H9 (cell line): ENCODE data around the gene TIPARP. TPM values are rescaled to one million over a fixed set of nuclear protein-coding genes. Genes with fewer than 3 reads are reported as not detected.

Experiments
- DNase-seq: peaks from one replicate; pipeline ENCODE4 v3.0.0-alpha.2; 2017
- H2AFZ ChIP-seq: one replicate; pipeline ENCODE4 v1.6.1; 2013; ENCODE audit warnings: mild to moderate bottlenecking, low read length, control low read depth, moderate library complexity
- H2AK5ac ChIP-seq: 2 replicates; pipeline ENCODE4 v1.6.1; 2013; ENCODE audit warnings: low read length, control low read depth, mixed read lengths; ENCODE audit not compliant: insufficient read length
- H2BK120ac ChIP-seq: one replicate; pipeline ENCODE4 v1.6.1; 2013; ENCODE audit warnings: low read depth, mild to moderate bottlenecking, low read length, control low read depth, inconsistent platforms; ENCODE audit not compliant: poor library complexity, severe bottlenecking
- H2BK12ac ChIP-seq: 2 replicates; pipeline ENCODE4 v1.6.1; 2013; ENCODE audit warnings: low read length, control low read depth, mixed read lengths, low read depth; ENCODE audit not compliant: insufficient read length
- H2BK15ac ChIP-seq: 2 replicates; pipeline ENCODE4 v1.6.1; 2013; ENCODE audit warnings: low read depth, low read length, control low read depth
- H2BK20ac ChIP-seq: one replicate; pipeline ENCODE4 v1.6.1; 2013; ENCODE audit warnings: low read depth, mild to moderate bottlenecking, low read length, control low read depth, inconsistent platforms; ENCODE audit not compliant: poor library complexity, severe bottlenecking
- H2BK5ac ChIP-seq: 2 replicates; pipeline ENCODE4 v1.6.1; 2013; ENCODE audit warnings: low read length, control low read depth, mixed read lengths; ENCODE audit not compliant: insufficient read length
- H3K14ac ChIP-seq: 2 replicates; pipeline ENCODE4 v1.6.1; 2013; ENCODE audit warnings: low read length, control low read depth; ENCODE audit not compliant: insufficient read depth
- H3K18ac ChIP-seq: 2 replicates; pipeline ENCODE4 v1.6.1; 2013; ENCODE audit warnings: low read depth, mild to moderate bottlenecking, mixed read lengths, low read length, control low read depth; ENCODE audit not compliant: insufficient read length
- H3K23ac ChIP-seq: 2 replicates; pipeline ENCODE4 v1.6.1; 2013; ENCODE audit warnings: low read length, control low read depth, mixed read lengths, low read depth; ENCODE audit not compliant: insufficient read length
- H3K23me2 ChIP-seq: 2 replicates; pipeline ENCODE4 v1.6.1; 2013; ENCODE audit warnings: low read depth, mild to moderate bottlenecking, mixed read lengths, low read length, control low read depth; ENCODE audit not compliant: insufficient read length, poor library complexity, severe bottlenecking
- H3K27ac ChIP-seq: 2 replicates; pipeline ENCODE4 v1.5.1; 2013; ENCODE audit warnings: low read length, control low read depth, mixed read lengths, low read depth; ENCODE audit not compliant: insufficient read length
- H3K27me3 ChIP-seq: 2 replicates; pipeline ENCODE4 v1.6.1; 2013; ENCODE audit warnings: low read length, control low read depth, inconsistent platforms; ENCODE audit not compliant: insufficient read depth
- H3K4ac ChIP-seq: 2 replicates; pipeline ENCODE4 v1.6.1; 2013; ENCODE audit warnings: low read depth, mild to moderate bottlenecking, control low read depth, inconsistent platforms, low read length, moderate library complexity
- H3K4me1 ChIP-seq: 2 replicates; pipeline ENCODE4 v1.6.1; 2013; ENCODE audit warnings: low read length, control low read depth, inconsistent platforms; ENCODE audit not compliant: insufficient read depth
- H3K4me2 ChIP-seq: 2 replicates; pipeline ENCODE4 v1.6.1; 2013; ENCODE audit warnings: low read length, control low read depth, mixed read lengths; ENCODE audit not compliant: insufficient read length, insufficient read depth
- H3K56ac ChIP-seq: 2 replicates; pipeline ENCODE4 v1.6.1; 2013; ENCODE audit warnings: low read depth, mild to moderate bottlenecking, mixed read lengths, low read length, control low read depth; ENCODE audit not compliant: insufficient read length
- H3K79me1 ChIP-seq: 2 replicates; pipeline ENCODE4 v1.6.1; 2013; ENCODE audit warnings: low read depth, mild to moderate bottlenecking, moderate library complexity, low read length, control low read depth, inconsistent platforms; ENCODE audit not compliant: insufficient read depth, poor library complexity, severe bottlenecking
- H3K79me2 ChIP-seq: 2 replicates; pipeline ENCODE4 v1.6.1; 2013; ENCODE audit warnings: low read length, control low read depth, inconsistent platforms; ENCODE audit not compliant: insufficient read depth
- H3K9ac ChIP-seq: 2 replicates; pipeline ENCODE4 v1.6.1; 2013; ENCODE audit warnings: low read length, control low read depth, mixed read lengths; ENCODE audit not compliant: insufficient read length; ENCODE audit errors: extremely low read depth
- H3K9me3 ChIP-seq: one replicate; pipeline ENCODE4 v1.6.1; 2013; ENCODE audit warnings: low read depth, low read length, inconsistent platforms; ENCODE audit not compliant: control insufficient read depth
- H3T11ph ChIP-seq: one replicate; pipeline ENCODE4 v1.6.1; 2013; ENCODE audit warnings: mild to moderate bottlenecking, low read length, control low read depth, inconsistent platforms
- H4K20me1 ChIP-seq: one replicate; pipeline ENCODE4 v1.6.1; 2013; ENCODE audit not compliant: control insufficient read depth, insufficient read length, insufficient read depth
- H4K5ac ChIP-seq: 2 replicates; pipeline ENCODE4 v1.6.1; 2013; ENCODE audit warnings: low read depth, mild to moderate bottlenecking, mixed read lengths, low read length, control low read depth; ENCODE audit not compliant: insufficient read length
- H4K8ac ChIP-seq: replicated peaks from 2 replicates; pipeline ENCODE4 v1.6.1; 2013; ENCODE audit warnings: low read length, control low read depth, mixed read lengths, low read depth; ENCODE audit not compliant: insufficient read length
- H4K91ac ChIP-seq: 2 replicates; pipeline ENCODE4 v1.6.1; 2013; ENCODE audit warnings: low read depth, mild to moderate bottlenecking, moderate library complexity, mixed read lengths, low read length, control low read depth; ENCODE audit not compliant: insufficient read length
- H3K27ac Mint-ChIP-seq, 3 experiments: 2 replicates in 2 of 3; 3 replicates in 1 of 3; pipeline ENCODE4 v1.8.0; 2020 to 2021; ENCODE audit warnings: mixed read lengths in 3 of 3, mild to moderate bottlenecking in 1 of 3, moderate library complexity in 1 of 3
- H3K27me3 Mint-ChIP-seq: 2 replicates; pipeline ENCODE4 v1.8.0; 2021; ENCODE audit warnings: low read depth, mild to moderate bottlenecking, moderate library complexity, mixed read lengths
- H3K36me3 Mint-ChIP-seq, 3 experiments: 2 replicates in 2 of 3; 3 replicates in 1 of 3; pipeline ENCODE4 v1.8.0; 2020 to 2021; ENCODE audit warnings: low read depth in 3 of 3, mixed read lengths in 3 of 3; ENCODE audit not compliant: insufficient read depth in 1 of 3
- H3K4me1 Mint-ChIP-seq, 2 experiments: 2 replicates each; pipeline ENCODE4 v1.8.0; 2020; ENCODE audit warnings: mixed read lengths in 2 of 2
- H3K4me3 Mint-ChIP-seq, 2 experiments: 2 replicates in 1 of 2; 3 replicates in 1 of 2; pipeline ENCODE4 v1.8.0; 2020 to 2021; ENCODE audit warnings: mild to moderate bottlenecking in 2 of 2, mixed read lengths in 2 of 2, moderate library complexity in 1 of 2
- H3K9me3 Mint-ChIP-seq, 2 experiments: 2 replicates in 1 of 2; 3 replicates in 1 of 2; pipeline ENCODE4 v1.8.0; 2020; ENCODE audit warnings: mild to moderate bottlenecking in 2 of 2, mixed read lengths in 2 of 2, moderate library complexity in 1 of 2
- WGBS: extraction: QIAGEN DNeasy Blood & Tissue Kit; methylation state at CpG from one replicate; pipeline ENCODE4 v1.1.7; 2013; ENCODE audit warnings: missing lambda C conversion rate, low lambda C conversion rate, mixed read lengths; ENCODE audit not compliant: insufficient read length; ENCODE audit errors: extremely low coverage; 5-methylcytosine and 5-hydroxymethylcytosine counted together
- total RNA-seq: library from RNA; stranded (reverse); gene quantifications from 2 replicates; pipeline ENCODE4 v1.2.1, GENCODE V29; 2021
- TF ChIP-seq, protein P1 (sequence below): fragments of 200-600 bp; sonication (generic); conservative IDR thresholded peaks from 3 replicates; pipeline ENCODE4 v1.8.0; 2021; ENCODE audit warnings: antibody characterized with exemption, mild to moderate bottlenecking

The TIPARP gene
- total RNA-seq, 1 experiment from 2014 or later, result 5.9 TPM

DNA sequence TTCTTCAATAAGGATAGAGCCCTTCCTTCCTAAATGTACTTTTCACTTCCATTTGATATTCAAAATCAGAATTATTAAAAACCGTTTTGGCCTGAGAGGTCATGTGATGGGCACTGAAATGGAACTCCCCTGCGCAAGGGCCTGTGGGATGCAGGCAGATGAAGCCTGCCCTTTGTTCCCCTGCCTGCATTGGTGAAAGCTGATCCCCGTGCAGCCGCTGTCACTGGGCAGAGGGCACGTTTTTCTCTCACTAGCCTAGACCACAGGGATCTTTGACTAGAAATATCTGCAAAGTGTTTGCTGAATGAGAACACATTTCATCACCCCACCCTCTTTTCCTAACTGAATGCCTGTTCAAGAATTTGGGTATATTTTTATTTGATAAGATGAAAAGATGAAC lies 74.9 kb downstream of the TIPARP start:
- Histone ChIP-seq H2BK5ac (no peak overlapping the region), H3K56ac (no peak overlapping the region), H3K23ac (no peak overlapping the region), H2BK12ac (no peak overlapping the region), H3K27me3 (no peaks in the 10 kb centered on the region), H3K4me2 (no peak overlapping the region), H3K27ac (no peak overlapping the region), H2BK120ac (no peak overlapping the region), H3K4me1 (peaks cover 7% of the 10 kb centered on the region), H3T11ph (no peak overlapping the region), H3K14ac (no peak overlapping the region), H2BK20ac (no peak overlapping the region), H3K9ac (no peak overlapping the region), H3K79me1 (no peaks in the 10 kb centered on the region), H2AK5ac (no peak overlapping the region), H3K23me2 (peaks cover 4% of the 10 kb centered on the region), H2BK15ac (no peak overlapping the region), H3K9me3 (no peaks in the 10 kb centered on the region), H4K20me1 (no peaks in the 10 kb centered on the region), H3K18ac (no peak overlapping the region), H3K79me2 (no peaks in the 10 kb centered on the region), H4K8ac (no peak overlapping the region), H4K5ac (no peak overlapping the region), H2AFZ (no peak overlapping the region), H4K91ac (no peak overlapping the region), H3K4ac (no peak overlapping the region)
- Mint-ChIP-seq H3K36me3 (peaks cover 3 to 10% (median 7%) of the 10 kb centered on the region in 3 experiments; a peak in 6 of 7 replicates), H3K9me3 (peaks cover 5 to 6% of the 10 kb centered on the region in 2 experiments; a peak in 3 of 5 replicates), H3K27ac (no peak overlapping the region), H3K27me3 (no peaks in the 10 kb centered on the region), H3K4me3 (no peak overlapping the region), H3K4me1 (peaks cover 30 to 48% of the 10 kb centered on the region in 2 experiments)
- DNase-seq, result no peak
- WGBS, result no CpG with 5 or more reads among the region's 5 CpGs
- TF ChIP-seq, protein P1, sequence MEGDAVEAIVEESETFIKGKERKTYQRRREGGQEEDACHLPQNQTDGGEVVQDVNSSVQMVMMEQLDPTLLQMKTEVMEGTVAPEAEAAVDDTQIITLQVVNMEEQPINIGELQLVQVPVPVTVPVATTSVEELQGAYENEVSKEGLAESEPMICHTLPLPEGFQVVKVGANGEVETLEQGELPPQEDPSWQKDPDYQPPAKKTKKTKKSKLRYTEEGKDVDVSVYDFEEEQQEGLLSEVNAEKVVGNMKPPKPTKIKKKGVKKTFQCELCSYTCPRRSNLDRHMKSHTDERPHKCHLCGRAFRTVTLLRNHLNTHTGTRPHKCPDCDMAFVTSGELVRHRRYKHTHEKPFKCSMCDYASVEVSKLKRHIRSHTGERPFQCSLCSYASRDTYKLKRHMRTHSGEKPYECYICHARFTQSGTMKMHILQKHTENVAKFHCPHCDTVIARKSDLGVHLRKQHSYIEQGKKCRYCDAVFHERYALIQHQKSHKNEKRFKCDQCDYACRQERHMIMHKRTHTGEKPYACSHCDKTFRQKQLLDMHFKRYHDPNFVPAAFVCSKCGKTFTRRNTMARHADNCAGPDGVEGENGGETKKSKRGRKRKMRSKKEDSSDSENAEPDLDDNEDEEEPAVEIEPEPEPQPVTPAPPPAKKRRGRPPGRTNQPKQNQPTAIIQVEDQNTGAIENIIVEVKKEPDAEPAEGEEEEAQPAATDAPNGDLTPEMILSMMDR, result no peak
